ENCODE data around the gene OXER1.

- TF ChIP-seq CTCF (IDR thresholded peaks at IDR 0.05) (no peak), POLR2A (IDR thresholded peaks at IDR 0.05) (no peak)
Measured at GRCh38 chr2:42754021-42754775, 9.7 kb downstream of the OXER1 start.
